HepG2 (cell line): ENCODE results near the gene RNPEPL1. TPM values are rescaled to one million over a fixed set of nuclear protein-coding genes. Genes with fewer than 3 reads are reported as not detected.

Experiments
- CCAR2 ChIP-seq: fragments of 200-400 bp; formaldehyde crosslinking; optimal IDR thresholded peaks from 2 replicates; pipeline ENCODE3; 2018; ENCODE audit warnings: low read depth, mild to moderate bottlenecking, low read length, moderate library complexity
- GPN1 ChIP-seq: sonication (generic); formaldehyde crosslinking; IDR thresholded peaks from 2 replicates; pipeline ENCODE4 v1.5.1; 2020; ENCODE audit warnings: missing genetic modification reagents, borderline replicate concordance
- HMGXB3 ChIP-seq: sonication (generic); formaldehyde crosslinking; IDR thresholded peaks from 2 replicates; pipeline ENCODE4 v1.4.0; 2020; ENCODE audit warnings: missing genetic modification reagents, borderline replicate concordance
- MTA1 ChIP-seq: sonication (generic); formaldehyde crosslinking; IDR thresholded peaks from 2 replicates; pipeline ENCODE4 v1.4.0; 2020; ENCODE audit warnings: missing genetic modification reagents, mild to moderate bottlenecking, borderline replicate concordance
- MXD4 ChIP-seq: IDR thresholded peaks from 2 replicates; pipeline ENCODE4 v1.6.1; 2016; ENCODE audit warnings: mild to moderate bottlenecking, missing biosample characterization, missing genetic modification reagents
- NRL ChIP-seq: sonication (generic); formaldehyde crosslinking; IDR thresholded peaks from 2 replicates; pipeline ENCODE4 v1.5.0; 2020; ENCODE audit warnings: missing genetic modification reagents, mild to moderate bottlenecking, moderate library complexity, borderline replicate concordance
- POLR2A ChIP-seq, 2 experiments: IDR thresholded peaks; 2 replicates each; pipeline ENCODE4 v1.6.1; 2011; ENCODE audit warnings: low read depth in 2 of 2, low read length in 2 of 2, mild to moderate bottlenecking in 1 of 2, moderate library complexity in 1 of 2; ENCODE audit not compliant: insufficient read depth in 1 of 2
- REST ChIP-seq, 2 experiments: IDR thresholded peaks; 2 replicates each; pipeline ENCODE4 v1.6.1; 2011 to 2012; ENCODE audit warnings: low read length in 2 of 2, borderline replicate concordance in 1 of 2, low read depth in 1 of 2, mild to moderate bottlenecking in 1 of 2, moderate library complexity in 1 of 2
- RFX3 ChIP-seq: IDR thresholded peaks from 2 replicates; pipeline ENCODE4 v1.6.1; 2016; ENCODE audit warnings: missing biosample characterization, missing genetic modification reagents
- RFXANK ChIP-seq: IDR thresholded peaks from 2 replicates; pipeline ENCODE4 v1.6.1; 2016
- SOX5 ChIP-seq: IDR thresholded peaks from 2 replicates; pipeline ENCODE4 v1.6.1; 2016; ENCODE audit warnings: borderline replicate concordance
- TFDP1 ChIP-seq: IDR thresholded peaks from 2 replicates; pipeline ENCODE4 v1.6.1; 2016; ENCODE audit warnings: missing compliant biosample characterization, missing genetic modification reagents, borderline replicate concordance
- ZFP36L2 ChIP-seq: sonication (generic); formaldehyde crosslinking; IDR thresholded peaks from 2 replicates; pipeline ENCODE4 v1.4.0; 2020; ENCODE audit warnings: missing genetic modification reagents
- ZNF20 ChIP-seq: sonication (generic); formaldehyde crosslinking; IDR thresholded peaks from 2 replicates; pipeline ENCODE4 v1.4.0; 2020; ENCODE audit warnings: mild to moderate bottlenecking, moderate library complexity, missing genetic modification reagents
- ZNF224 ChIP-seq: sonication (generic); formaldehyde crosslinking; IDR thresholded peaks from 2 replicates; pipeline ENCODE4 v1.5.0; 2020; ENCODE audit warnings: mild to moderate bottlenecking, missing genetic modification reagents
- ZNF446 ChIP-seq: sonication (generic); formaldehyde crosslinking; IDR thresholded peaks from 2 replicates; pipeline ENCODE4 v1.5.0; 2020; ENCODE audit warnings: mild to moderate bottlenecking, missing genetic modification reagents
- ZNF563 ChIP-seq: sonication (generic); formaldehyde crosslinking; IDR thresholded peaks from 2 replicates; pipeline ENCODE4 v1.8.0; 2022; ENCODE audit warnings: mild to moderate bottlenecking, moderate library complexity, missing genetic modification reagents
- ZNF615 ChIP-seq: sonication (generic); formaldehyde crosslinking; IDR thresholded peaks from 2 replicates; pipeline ENCODE4 v1.5.0; 2020; ENCODE audit warnings: mild to moderate bottlenecking, missing genetic modification reagents, borderline replicate concordance
- ZNF740 ChIP-seq: sonication (generic); formaldehyde crosslinking; IDR thresholded peaks from 2 replicates; pipeline ENCODE4 v1.4.0; 2020; ENCODE audit warnings: missing genetic modification reagents
- ZNF768 ChIP-seq: sonication (generic); formaldehyde crosslinking; IDR thresholded peaks from 2 replicates; pipeline ENCODE4 v1.4.0; 2020; ENCODE audit warnings: missing genetic modification reagents
- polyA plus RNA-seq, 8 experiments: library from polyadenylated mRNA; depleted of rRNA in 3 of 8; stranded (reverse) in 7 of 8; unstranded in 1 of 8; fragments of >200 nt; fragmentation: Illumina TruSeq in 4 of 8; extraction: Trizol in 4 of 8; gene quantifications; 2 replicates each; pipeline versions ENCODE4 v1.2.1 to v1.2.3, GENCODE V29; 2011 to 2016; ENCODE audit warnings: low read depth in 4 of 8, missing spikeins in 1 of 8, mixed read lengths in 1 of 8; ENCODE audit not compliant: insufficient read depth in 1 of 8
- total RNA-seq, 5 experiments: library from RNA; depleted of rRNA; stranded (reverse); fragments of >200 nt; fragmentation: Illumina TruSeq; extraction: Trizol; gene quantifications; 2 replicates each; pipeline ENCODE4 v1.2.3, GENCODE V29; 2016; ENCODE audit warnings: low read depth in 1 of 5

RNPEPL1 gene
- total and polyA plus RNA-seq, 2 of the 13 experiments (the other 11 are each of a cell fraction or from before 2014, with no cell fraction given) = 13.0 to 18.0 TPM

- TF ChIP-seq HMGXB3 (CRISPR knock-in tag) (peak; percentile 77), ZNF768 (CRISPR knock-in tag) (no peak; the same call in 1 of the 2 replicates), NRL (CRISPR knock-in tag) (peak; percentile 87; the same call in 1 of the 2 replicates), ZNF224 (CRISPR knock-in tag) (peak; percentile 68; the same call in 1 of the 2 replicates), ZNF446 (CRISPR knock-in tag) (no peak), POLR2A (IDR thresholded peaks at IDR 0.05; ENCODE audit: insufficient read depth in 1 of 2, low read depth in 2 of 2, low read length in 2 of 2) (peak in 1 of 2 experiments; percentile 48; a peak in 2 of 4 replicates), SOX5 (CRISPR knock-in tag) (no peak; the same call in 1 of the 2 replicates), TFDP1 (CRISPR knock-in tag) (peak; percentile 89), GPN1 (CRISPR knock-in tag) (no peak), RFX3 (CRISPR knock-in tag) (no peak), RFXANK (0 out of 2 replicates have a peak, but pooled peaks have one; percentile 51), CCAR2 (peak; percentile 50), ZFP36L2 (CRISPR knock-in tag) (peak; percentile 89), ZNF563 (CRISPR knock-in tag) (peak; percentile 44; the same call in 1 of the 2 replicates), REST (IDR thresholded peaks at IDR 0.05; ENCODE audit: borderline replicate concordance in 1 of 2, low read depth in 1 of 2, low read length in 2 of 2) (no peak), MTA1 (CRISPR knock-in tag) (peak; percentile 81; the same call in 1 of the 2 replicates), MXD4 (CRISPR knock-in tag) (peak; percentile 91), ZNF740 (CRISPR knock-in tag) (no peak), ZNF20 (CRISPR knock-in tag) (no peak), ZNF615 (CRISPR knock-in tag) (no peak)
Observed at GRCh38 chr2:240579771-240580614, 11.7 kb downstream of the RNPEPL1 start (continued).
